ENCODE data around the gene ANKS3.

Gene ANKS3

DNA sequence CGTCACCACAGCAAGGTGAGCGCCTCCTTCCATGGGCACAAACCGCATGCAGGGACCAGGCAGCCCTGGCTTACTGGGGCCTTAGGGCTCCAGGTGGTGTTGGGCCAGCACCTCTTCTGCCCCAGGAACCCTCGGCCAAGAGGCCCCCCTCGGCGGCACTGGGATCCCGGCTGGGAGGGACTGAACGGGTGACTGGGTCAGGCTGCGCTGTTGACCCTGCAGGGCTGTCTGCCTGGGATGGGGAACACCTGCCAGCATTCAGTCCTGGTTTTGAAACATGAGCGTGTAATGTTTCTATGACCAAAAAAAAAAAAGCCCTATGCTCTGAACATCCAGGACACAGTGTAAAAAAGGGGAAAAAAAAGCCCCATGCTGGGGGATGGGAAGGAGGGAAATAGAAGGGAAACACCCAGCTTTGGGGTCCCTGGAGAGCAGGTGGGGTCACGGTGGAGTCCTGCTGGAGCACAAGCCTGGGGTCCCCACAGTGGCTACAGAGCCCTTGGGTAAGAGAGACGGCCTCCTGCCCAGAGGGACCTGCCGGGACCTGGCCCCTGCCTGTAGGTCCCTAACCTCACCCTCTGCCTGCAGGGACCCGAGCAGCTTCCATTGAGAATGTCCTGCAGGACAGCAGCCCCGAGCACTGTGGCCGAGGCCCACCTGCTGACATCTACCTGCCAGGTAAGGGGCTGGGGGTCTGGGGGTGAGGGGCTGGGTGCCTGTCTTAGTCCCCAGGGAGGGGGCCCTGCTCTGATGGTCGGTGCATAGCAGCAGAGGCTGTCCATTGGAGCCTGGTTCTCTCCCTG is 50.6 kb downstream of the ANKS3 start:
- TF ChIP-seq, protein P1, sequence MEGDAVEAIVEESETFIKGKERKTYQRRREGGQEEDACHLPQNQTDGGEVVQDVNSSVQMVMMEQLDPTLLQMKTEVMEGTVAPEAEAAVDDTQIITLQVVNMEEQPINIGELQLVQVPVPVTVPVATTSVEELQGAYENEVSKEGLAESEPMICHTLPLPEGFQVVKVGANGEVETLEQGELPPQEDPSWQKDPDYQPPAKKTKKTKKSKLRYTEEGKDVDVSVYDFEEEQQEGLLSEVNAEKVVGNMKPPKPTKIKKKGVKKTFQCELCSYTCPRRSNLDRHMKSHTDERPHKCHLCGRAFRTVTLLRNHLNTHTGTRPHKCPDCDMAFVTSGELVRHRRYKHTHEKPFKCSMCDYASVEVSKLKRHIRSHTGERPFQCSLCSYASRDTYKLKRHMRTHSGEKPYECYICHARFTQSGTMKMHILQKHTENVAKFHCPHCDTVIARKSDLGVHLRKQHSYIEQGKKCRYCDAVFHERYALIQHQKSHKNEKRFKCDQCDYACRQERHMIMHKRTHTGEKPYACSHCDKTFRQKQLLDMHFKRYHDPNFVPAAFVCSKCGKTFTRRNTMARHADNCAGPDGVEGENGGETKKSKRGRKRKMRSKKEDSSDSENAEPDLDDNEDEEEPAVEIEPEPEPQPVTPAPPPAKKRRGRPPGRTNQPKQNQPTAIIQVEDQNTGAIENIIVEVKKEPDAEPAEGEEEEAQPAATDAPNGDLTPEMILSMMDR (IDR thresholded peaks at IDR 0.05; ENCODE audit: low read depth, low read length): no peak
- no peak overlapping the region for H3K4me3 ChIP-seq (ENCODE audit: low read depth, low read length)

DNA sequence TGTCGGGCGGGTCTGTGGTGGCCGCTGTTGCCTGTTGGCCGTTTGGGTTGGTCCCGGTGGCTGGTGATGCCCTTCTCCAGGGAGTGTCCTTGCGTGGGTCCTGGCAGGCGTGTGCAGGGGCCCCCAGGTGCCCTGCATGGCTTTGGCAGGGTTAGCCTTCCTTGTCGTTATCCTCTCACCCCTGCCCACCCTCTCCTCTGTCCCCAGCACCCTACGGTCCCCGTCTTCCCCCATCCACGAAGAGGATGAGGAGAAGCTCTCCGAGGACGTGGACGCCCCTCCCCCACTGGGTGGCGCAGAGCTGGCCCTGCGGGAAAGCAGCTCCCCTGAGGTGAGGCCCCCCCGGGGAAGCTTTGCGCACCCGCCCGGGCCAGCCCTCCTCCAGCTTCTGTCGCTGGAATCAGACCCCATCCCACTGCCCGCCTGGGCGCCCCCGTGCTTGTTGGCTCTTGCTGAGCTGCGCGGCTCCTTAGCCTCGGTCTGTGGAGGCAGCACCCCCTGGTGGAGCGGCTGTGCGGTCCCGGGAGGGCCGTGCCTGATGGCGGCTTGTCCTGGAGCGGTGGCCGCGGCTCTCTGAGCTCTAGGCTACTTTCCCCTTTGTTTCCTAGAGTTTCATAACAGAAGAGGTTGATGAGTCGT is 51.3 kb downstream of the ANKS3 start:
- no peak overlapping the region for H3K4me3 ChIP-seq (ENCODE audit: low read depth, low read length)
- TF ChIP-seq, protein P1 (IDR thresholded peaks at IDR 0.05; ENCODE audit: low read depth, low read length): peak; percentile 17; the same call in 1 of the 2 replicates

DNA sequence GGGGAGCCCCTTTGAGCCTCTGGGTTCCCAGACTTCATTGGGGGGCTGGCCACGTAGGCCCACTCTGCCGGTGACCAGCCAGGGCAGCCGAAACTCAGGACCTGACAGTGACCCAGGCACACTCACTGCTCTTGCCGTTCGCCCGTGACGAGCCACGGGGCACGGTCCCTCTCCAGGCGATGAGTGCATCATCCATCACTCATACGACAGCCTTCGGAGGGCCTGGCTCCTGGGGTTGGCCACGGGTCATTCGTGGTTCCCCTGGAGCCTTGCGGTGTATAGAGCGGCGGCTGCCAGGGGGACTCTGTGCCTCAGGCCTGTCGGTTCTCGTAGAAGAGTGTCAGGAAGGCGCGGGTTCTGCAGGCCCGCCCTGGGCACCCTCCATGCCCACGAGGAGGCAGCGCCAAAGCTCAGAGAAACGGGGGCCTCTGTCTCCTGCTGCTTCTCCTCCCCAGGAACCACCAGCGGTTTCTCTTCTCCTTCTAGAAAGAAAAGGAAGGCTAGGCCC is 51.9 kb downstream of the ANKS3 start:
- TF ChIP-seq, protein P1 (IDR thresholded peaks at IDR 0.05; ENCODE audit: low read depth, low read length): no peak

DNA sequence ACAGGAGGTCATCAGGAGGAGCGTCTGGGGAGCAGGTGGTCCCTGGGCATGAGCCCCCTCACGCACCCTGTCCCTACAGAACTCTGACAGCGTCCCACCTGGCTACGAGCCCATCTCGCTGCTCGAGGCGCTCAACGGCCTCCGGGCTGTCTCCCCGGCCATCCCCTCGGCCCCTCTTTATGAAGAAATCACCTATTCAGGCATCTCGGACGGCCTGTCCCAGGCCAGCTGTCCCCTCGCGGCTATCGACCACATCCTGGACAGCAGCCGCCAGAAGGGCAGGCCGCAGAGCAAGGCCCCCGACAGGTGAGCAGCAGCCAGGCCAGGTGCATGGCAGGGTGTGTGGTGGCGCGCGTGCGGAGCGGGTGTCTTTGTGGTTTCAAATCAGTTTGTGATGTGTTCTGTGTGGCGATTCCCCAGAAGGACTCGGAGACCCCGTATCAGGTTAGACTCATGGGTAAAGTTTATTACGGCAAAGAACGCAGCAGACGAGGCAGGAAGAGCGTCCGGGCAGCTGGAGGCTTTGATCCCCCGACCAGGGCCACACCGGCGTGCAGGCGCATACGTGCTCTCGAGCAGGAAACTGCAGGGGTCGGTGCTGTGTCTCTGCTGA is 52.5 kb downstream of the ANKS3 start:
- no peak overlapping the region for H3K4me3 ChIP-seq (ENCODE audit: low read depth, low read length)
- TF ChIP-seq, protein P1 (IDR thresholded peaks at IDR 0.05; ENCODE audit: low read depth, low read length): no peak

More for the DNA sequence above, 51.9 kb downstream of the ANKS3 start:
- H3K4me3 ChIP-seq (ENCODE audit: low read depth, low read length): no peak overlapping the region

DNA sequence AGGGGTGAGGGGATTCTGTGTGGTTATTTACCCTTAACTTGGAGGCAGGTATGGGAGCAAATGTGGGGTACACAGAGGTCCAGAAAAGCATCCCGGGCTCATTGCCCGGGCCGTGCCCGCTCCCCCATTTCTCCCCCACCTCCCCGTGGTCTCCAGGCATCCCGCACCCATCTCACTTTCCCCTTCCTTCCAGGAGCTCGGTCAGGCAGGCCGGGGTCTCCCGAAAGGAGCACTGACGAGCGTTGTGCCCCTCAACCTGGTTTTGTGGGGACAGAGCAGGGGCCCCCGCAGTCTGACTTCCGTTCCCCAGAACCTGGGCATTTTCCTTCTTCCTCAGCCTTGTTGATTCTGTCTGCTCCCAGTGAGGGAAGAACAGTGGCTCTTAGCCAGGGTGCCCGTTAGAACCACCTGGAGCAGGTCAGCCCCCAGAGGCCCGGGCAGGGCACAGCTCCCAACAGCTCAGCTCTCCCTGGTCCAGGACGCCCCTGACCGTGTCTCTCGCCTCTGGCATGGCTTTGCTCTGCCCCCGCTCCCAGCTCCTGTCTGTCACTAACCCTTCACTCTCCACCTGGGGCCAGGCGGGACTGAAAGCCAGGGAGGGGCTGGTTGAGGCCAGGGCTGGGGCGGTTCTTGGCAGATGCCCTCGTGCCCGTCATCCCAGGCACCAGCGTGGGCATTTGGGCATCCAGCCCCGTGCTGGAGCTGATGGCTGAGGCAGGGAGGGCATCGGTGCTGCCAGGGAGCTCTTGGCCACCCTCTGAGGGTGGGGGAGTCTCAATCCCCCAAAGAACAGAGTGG is 53.2 kb downstream of the ANKS3 start:
- no peak overlapping the region for H3K4me3 ChIP-seq (ENCODE audit: low read depth, low read length)
- TF ChIP-seq, protein P1 (IDR thresholded peaks at IDR 0.05; ENCODE audit: low read depth, low read length): no peak

DNA sequence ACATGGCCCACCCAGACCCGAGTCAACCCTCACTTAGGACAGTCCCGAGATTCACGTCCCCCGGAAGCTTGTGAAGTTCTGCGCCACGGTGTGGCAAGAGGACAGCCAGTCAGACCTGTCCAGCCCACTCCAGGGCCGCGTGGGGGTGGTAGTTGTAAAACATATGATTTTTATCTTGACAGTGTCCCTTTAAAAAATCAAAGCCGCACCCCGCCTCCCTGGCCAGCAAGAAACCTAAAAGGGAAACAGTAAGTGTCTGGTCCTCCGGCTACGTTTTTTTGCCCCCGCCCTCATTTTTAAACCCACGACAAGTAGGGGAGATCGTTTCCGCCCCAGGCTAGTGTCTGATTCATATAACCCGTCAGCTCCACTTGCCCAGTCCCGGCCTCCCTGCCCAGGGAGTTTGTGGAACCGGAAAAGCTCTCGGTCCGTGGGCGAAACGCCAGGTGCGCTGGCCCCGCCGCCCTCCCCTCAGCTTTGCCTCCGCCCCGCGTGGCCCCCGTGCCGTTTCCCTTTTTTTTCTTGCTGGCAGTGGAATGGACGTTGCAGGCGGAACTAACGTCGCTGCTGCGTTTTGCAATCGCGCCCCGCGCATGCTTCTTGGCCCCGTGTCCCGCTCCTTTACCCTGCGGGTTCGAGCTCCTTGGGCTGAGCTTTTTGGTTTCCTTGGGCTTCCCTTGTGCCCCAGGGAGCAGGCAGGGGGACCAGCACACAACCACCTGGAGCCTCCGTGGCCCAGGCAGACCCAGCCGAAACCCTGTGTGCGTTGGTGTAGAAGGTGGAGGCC is 54.0 kb downstream of the ANKS3 start:
- no peak overlapping the region for H3K4me3 ChIP-seq (ENCODE audit: low read depth, low read length)
- TF ChIP-seq, protein P1 (IDR thresholded peaks at IDR 0.05; ENCODE audit: low read depth, low read length): no peak
